PC-3 (cell line): ENCODE data around the gene ADI1. TPM values are rescaled to one million over a fixed set of nuclear protein-coding genes. Genes with fewer than 3 reads are reported as not detected.
"Not testable (repeated sequence)": the region's sequence is repeated elsewhere in the genome, so short reads cannot be mapped to it uniquely, and the experiment has no call there.

Experiments used
- ATAC-seq: fragments of 200-7000 bp; cut with Tn5 transposase; 2 replicates; pipeline ENCODE4 v1.9.1; 2020; ENCODE audit warnings: mild to moderate bottlenecking, moderate library complexity
- BruUV-seq: library from RNA; stranded (reverse); fragments of 400-500 nt; replicated peaks from 2 replicates; lab custom pipeline; 2021; lab: Mats Ljungman, UMichigan
- CTCF ChIA-PET: fragments of 300-600 bp; sonication (Branson Sonifier 250); formaldehyde crosslinking; loops from one replicate; lab custom pipeline; 2022; ENCODE audit warnings: antibody characterized with exemption; lab: Charles Lee
- POLR2A ChIA-PET: fragments of 300-600 bp; sonication (Branson Sonifier 250); formaldehyde crosslinking; loops from one replicate; lab custom pipeline; 2022; ENCODE audit warnings: antibody characterized with exemption; ENCODE audit not compliant: unreplicated experiment; lab: Charles Lee
- DNase-seq: peaks from one replicate; pipeline ENCODE4 v3.0.0-alpha.2; 2015
- H2AFZ ChIP-seq: fragments of 300-600 bp; sonication (generic); 2 replicates; pipeline ENCODE4 v1.6.0; 2016; ENCODE audit warnings: antibody characterized with exemption, low read length
- H3F3A ChIP-seq: fragments of 300-600 bp; sonication (generic); one replicate; pipeline ENCODE4 v1.6.0; 2017; ENCODE audit warnings: antibody characterized with exemption, low read length, control low read depth, mild to moderate bottlenecking; ENCODE audit not compliant: unreplicated experiment
- H3K27ac ChIP-seq: fragments of 300-600 bp; sonication (generic); 2 replicates; pipeline ENCODE4 v1.5.1; 2016; ENCODE audit warnings: mild to moderate bottlenecking, low read length
- H3K27me3 ChIP-seq: fragments of 300-600 bp; sonication (generic); 2 replicates; pipeline ENCODE4 v1.6.1; 2016; ENCODE audit warnings: low read length, mixed read lengths
- H3K36me3 ChIP-seq: fragments of 300-600 bp; sonication (generic); 2 replicates; pipeline ENCODE4 v1.6.1; 2016; ENCODE audit warnings: low read depth, mixed run types, low read length, mixed read lengths
- H3K4me1 ChIP-seq: fragments of 300-600 bp; sonication (generic); 2 replicates; pipeline ENCODE4 v1.5.1; 2016; ENCODE audit warnings: low read length; ENCODE audit not compliant: insufficient read depth
- H3K4me2 ChIP-seq: fragments of 300-600 bp; sonication (generic); 2 replicates; pipeline ENCODE4 v1.6.0; 2016; ENCODE audit warnings: low read length
- H3K4me3 ChIP-seq: fragments of 300-600 bp; sonication (generic); 2 replicates; pipeline ENCODE4 v1.5.1; 2016; ENCODE audit warnings: mild to moderate bottlenecking, low read length, mixed read lengths
- H3K79me2 ChIP-seq: fragments of 300-600 bp; sonication (generic); 2 replicates; pipeline ENCODE4 v1.6.1; 2017; ENCODE audit warnings: low read length, mixed read lengths
- H3K9ac ChIP-seq: fragments of 300-600 bp; sonication (generic); 2 replicates; pipeline ENCODE4 v1.6.0; 2016; ENCODE audit warnings: mild to moderate bottlenecking, low read length
- H3K9me2 ChIP-seq: fragments of 300-600 bp; sonication (generic); replicated peaks from 2 replicates; pipeline ENCODE4 v1.6.1; 2016; ENCODE audit warnings: mixed run types, low read length, mixed read lengths
- H3K9me3 ChIP-seq: fragments of 300-600 bp; sonication (generic); 2 replicates; pipeline ENCODE4 v1.6.1; 2016; ENCODE audit warnings: low read length, mixed read lengths
- H4K20me1 ChIP-seq: fragments of 300-600 bp; sonication (generic); 2 replicates; pipeline ENCODE4 v1.6.1; 2016; ENCODE audit warnings: low read length, mixed read lengths
- EZH2 ChIP-seq: fragments of 300-600 bp; sonication (generic); IDR thresholded peaks from one replicate; pipeline ENCODE4 v1.6.1; 2017; ENCODE audit warnings: antibody characterized with exemption, mild to moderate bottlenecking, low read length; ENCODE audit not compliant: unreplicated experiment
- EZH2phosphoT487 ChIP-seq: fragments of 300-600 bp; sonication (generic); IDR thresholded peaks from 2 replicates; pipeline ENCODE4 v1.6.1; 2018; ENCODE audit warnings: mild to moderate bottlenecking, antibody characterized with exemption, low read length, borderline replicate concordance
- intact Hi-C: fragments of 100-400 bp; cut with micrococcal nuclease; formaldehyde crosslinking; loops from 2 replicates; pipeline ENCODE4 v1.9.0; 2023
- total RNA-seq: library from RNA; depleted of rRNA; stranded (reverse); fragments of >200 nt; gene quantifications from 2 replicates; pipeline ENCODE4 v1.2.3, GENCODE V29; 2014; rRNA removed
- TF ChIP-seq, protein P1 (sequence below): fragments of 300-600 bp; sonication (generic); conservative IDR thresholded peaks from 2 replicates; pipeline ENCODE4 v1.5.1; 2017; ENCODE audit warnings: antibody characterized with exemption, low read depth, mild to moderate bottlenecking, low read length

ADI1 gene
- total RNA-seq, 1 experiment from 2014 or later: 97.8 TPM

DNA sequence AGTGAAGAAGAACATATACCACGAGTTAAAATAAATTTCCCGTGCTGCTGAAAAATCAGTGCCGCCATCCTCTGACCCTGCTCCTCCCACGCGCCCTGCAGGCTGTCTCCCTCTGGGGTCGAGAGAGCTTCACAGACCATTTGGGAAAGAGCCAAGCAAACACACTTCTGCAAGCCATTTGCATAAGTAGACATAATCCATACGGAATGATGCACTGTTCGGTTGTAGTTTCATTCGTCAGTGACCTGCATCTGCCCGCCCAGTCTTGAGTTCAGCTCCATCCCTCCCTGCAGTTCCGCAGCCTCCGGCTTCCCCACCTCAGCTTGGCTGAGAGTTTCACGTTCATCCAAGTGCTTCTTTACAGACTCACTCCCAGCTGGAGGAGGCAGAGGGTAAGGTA is 70.2 kb downstream of the ADI1 start:
- POLR2A ChIA-PET: no interaction called here
- no TSS peak for BruUV-seq

DNA sequence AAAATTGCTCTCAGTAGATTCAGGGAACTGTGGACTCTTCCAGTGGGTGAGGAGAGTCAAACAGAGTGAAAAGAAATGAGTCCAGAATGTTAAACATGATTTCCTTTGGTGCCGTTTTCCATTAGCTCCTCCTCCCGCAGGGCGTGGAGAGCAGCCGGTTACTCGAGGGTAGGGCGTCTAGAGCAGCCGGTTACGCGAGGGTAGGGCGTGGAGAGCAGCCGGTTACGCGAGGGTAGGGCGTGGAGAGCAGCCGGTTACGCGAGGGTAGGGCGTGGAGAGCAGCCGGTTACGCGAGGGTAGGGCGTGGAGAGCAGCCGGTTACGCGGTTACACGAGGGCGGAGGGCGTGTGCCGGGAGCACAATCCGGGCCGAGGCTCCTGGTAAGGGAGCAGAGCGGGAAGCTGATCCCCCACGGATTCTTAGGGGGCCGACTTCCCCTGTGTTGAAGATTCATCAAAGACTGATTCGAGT is 70.9 kb downstream of the ADI1 start:
- POLR2A ChIA-PET, H3K79me2 ChIP-seq, H4K20me1 ChIP-seq, H3K9me3 ChIP-seq, BruUV-seq, ATAC-seq, intact Hi-C loops, H2AFZ ChIP-seq, CTCF ChIA-PET, H3K9me2 ChIP-seq, DNase-seq, H3K9ac ChIP-seq, H3K27ac ChIP-seq, H3K4me3 ChIP-seq, H3K4me2 ChIP-seq, H3F3A ChIP-seq, H3K27me3 ChIP-seq, H3K4me1 ChIP-seq: not testable (repeated sequence)
- peaks cover 44% of the 10 kb centered on the region for H3K36me3 ChIP-seq

More for the DNA sequence above, 70.2 kb downstream of the ADI1 start:
- H3K9me2 ChIP-seq: no peaks in the 10 kb centered on the region
- intact Hi-C loops: no loop called here
- no peaks in the 10 kb centered on the region for H3K9me3 ChIP-seq
- H3K4me1 ChIP-seq: no peaks in the 10 kb centered on the region
- no peak overlapping the region for H2AFZ ChIP-seq
- no peaks in the 10 kb centered on the region for H3K27me3 ChIP-seq
- no peak overlapping the region for H3K9ac ChIP-seq
- no peaks in the 10 kb centered on the region for H3F3A ChIP-seq
- no peak overlapping the region for H3K27ac ChIP-seq
- H3K79me2 ChIP-seq: no peaks in the 10 kb centered on the region
- TF ChIP-seq, protein P1, sequence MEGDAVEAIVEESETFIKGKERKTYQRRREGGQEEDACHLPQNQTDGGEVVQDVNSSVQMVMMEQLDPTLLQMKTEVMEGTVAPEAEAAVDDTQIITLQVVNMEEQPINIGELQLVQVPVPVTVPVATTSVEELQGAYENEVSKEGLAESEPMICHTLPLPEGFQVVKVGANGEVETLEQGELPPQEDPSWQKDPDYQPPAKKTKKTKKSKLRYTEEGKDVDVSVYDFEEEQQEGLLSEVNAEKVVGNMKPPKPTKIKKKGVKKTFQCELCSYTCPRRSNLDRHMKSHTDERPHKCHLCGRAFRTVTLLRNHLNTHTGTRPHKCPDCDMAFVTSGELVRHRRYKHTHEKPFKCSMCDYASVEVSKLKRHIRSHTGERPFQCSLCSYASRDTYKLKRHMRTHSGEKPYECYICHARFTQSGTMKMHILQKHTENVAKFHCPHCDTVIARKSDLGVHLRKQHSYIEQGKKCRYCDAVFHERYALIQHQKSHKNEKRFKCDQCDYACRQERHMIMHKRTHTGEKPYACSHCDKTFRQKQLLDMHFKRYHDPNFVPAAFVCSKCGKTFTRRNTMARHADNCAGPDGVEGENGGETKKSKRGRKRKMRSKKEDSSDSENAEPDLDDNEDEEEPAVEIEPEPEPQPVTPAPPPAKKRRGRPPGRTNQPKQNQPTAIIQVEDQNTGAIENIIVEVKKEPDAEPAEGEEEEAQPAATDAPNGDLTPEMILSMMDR: no peak
- no peak for TF ChIP-seq EZH2phosphoT487
- no peak for TF ChIP-seq EZH2
- CTCF ChIA-PET: no interaction called here
- peaks cover 38% of the 10 kb centered on the region for H3K36me3 ChIP-seq
- ATAC-seq (no peak), DNase-seq (no peak)
- H3K4me2 ChIP-seq: no peak overlapping the region
- no peaks in the 10 kb centered on the region for H4K20me1 ChIP-seq
- H3K4me3 ChIP-seq: no peak overlapping the region

DNA sequence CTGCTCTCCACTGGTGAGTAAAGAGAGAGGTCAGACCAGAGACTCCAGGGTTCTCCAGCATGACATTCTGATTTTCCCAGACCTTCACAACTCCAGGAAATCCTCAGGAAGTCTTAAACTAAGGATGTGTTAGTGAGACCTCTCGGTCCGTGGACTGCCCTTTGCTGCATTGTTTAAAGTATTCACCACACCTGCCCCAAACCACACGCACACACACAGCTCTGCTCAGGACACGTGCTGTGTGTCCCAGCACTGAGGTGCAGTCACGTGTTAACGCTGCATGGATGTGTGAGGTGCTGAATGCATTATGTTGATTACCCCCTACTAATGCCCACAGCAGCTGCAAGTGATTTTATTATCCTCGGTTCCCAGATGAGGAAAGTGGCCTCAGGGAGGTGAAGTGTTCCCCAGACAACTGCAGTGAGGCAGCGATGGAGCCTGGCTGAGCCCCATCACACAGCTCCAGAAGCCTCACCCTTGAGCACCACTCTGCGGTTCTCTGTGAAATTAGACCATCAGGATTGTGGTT is 71.5 kb downstream of the ADI1 start:
- DNase-seq (no peak), ATAC-seq (no peak)
- intact Hi-C loops: no loop called here
- H3K79me2 ChIP-seq: no peaks in the 10 kb centered on the region
- H3K4me3 ChIP-seq: no peak overlapping the region
- no peaks in the 10 kb centered on the region for H4K20me1 ChIP-seq
- no peak overlapping the region for H3K27ac ChIP-seq
- no TSS peak for BruUV-seq
- POLR2A ChIA-PET: no interaction called here
- H3K36me3 ChIP-seq: peaks cover 45% of the 10 kb centered on the region
- H3K9me3 ChIP-seq: no peaks in the 10 kb centered on the region
- no peaks in the 10 kb centered on the region for H3K9me2 ChIP-seq
- H3K4me1 ChIP-seq: no peaks in the 10 kb centered on the region
- no peaks in the 10 kb centered on the region for H3F3A ChIP-seq
- H3K4me2 ChIP-seq: no peak overlapping the region
- TF ChIP-seq, protein P1: no peak
- no peak for TF ChIP-seq EZH2
- no peak for TF ChIP-seq EZH2phosphoT487
- no peaks in the 10 kb centered on the region for H3K27me3 ChIP-seq
- H3K9ac ChIP-seq: no peak overlapping the region
- no peak overlapping the region for H2AFZ ChIP-seq
- CTCF ChIA-PET: no interaction called here

Other genes with a start within 250 kb of the ADI1 start
- 90.1 and 97.4 TPM in 2 replicates for gene EIPR1, start 141.7 kb downstream of the ADI1 start, total RNA-seq
- 86.2 and 111 TPM in 2 replicates for gene TRAPPC12, start 139.8 kb downstream of the ADI1 start, total RNA-seq
- gene RNASEH1, start 38.8 kb upstream of the ADI1 start, total RNA-seq: 44.5 and 51.1 TPM in 2 replicates
- gene RPS7, start 55.7 kb upstream of the ADI1 start, total RNA-seq: 1,408 and 1,694 TPM in 2 replicates
- gene COLEC11, start 75.6 kb upstream of the ADI1 start, total RNA-seq: 0.44 TPM in 1 of 2 replicates, not detected in the other
- not detected in 2 replicates for gene ALLC, start 138.7 kb upstream of the ADI1 start, total RNA-seq
- gene DCDC2C, start 184.0 kb upstream of the ADI1 start, total RNA-seq: not detected in 2 replicates